Measurements from ENCODE around the gene ANKRD40CL. TPM values are rescaled to one million over a fixed set of nuclear protein-coding genes. Genes with fewer than 3 reads are reported as not detected.

ANKRD40CL gene
- total RNA-seq, 1 experiment from 2014 or later = not detected

DNA sequence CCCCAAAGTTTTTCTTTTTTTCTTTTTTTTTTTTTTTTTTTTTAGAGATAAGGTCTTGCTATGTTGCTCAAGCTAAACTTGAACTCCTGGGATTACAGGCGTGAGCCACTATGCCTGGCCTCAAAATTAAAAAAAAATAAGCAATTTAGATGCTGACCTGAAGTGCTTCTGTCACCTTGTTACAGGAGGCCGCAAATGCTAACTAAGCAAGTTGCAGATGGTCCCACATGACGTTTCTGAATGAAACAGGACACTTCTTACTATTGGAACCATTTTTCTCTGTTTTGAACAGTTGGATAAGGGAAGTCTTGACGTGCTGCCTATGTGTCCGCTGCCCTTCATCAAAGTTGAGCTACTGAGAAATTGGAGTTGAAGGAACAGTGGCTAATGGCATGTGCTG, 8.8 kb downstream of the ANKRD40CL start:
- Mint-ChIP-seq H3K27ac (ENCODE audit: low read depth, unreplicated experiment) (no peak overlapping the region), H3K27me3 (ENCODE audit: insufficient read depth, unreplicated experiment) (no peaks in the 10 kb centered on the region), H3K4me3 (ENCODE audit: unreplicated experiment) (no peak overlapping the region), H3K4me1 (ENCODE audit: insufficient read depth, unreplicated experiment) (peaks cover 11% of the 10 kb centered on the region), H3K9me3 (ENCODE audit: unreplicated experiment) (no peaks in the 10 kb centered on the region), H3K36me3 (ENCODE audit: insufficient read depth, unreplicated experiment) (peaks cover 45% of the 10 kb centered on the region)
- ChIA-PET CTCF (interaction anchor here (0.8 kb wide), 2 partner anchors 24 to 279 kb away, joined by 3 read pairs; no protein-coding TSS in a partner anchor), POLR2A (interaction anchor here (0.5 to 1.6 kb wide), 6 partner anchors 9 to 522 kb away, joined by 3 to 7 read pairs (median 3); no protein-coding TSS in a partner anchor)
- no peak for DNase-seq (ENCODE audit: unreplicated experiment)
- TF ChIP-seq, protein P1, sequence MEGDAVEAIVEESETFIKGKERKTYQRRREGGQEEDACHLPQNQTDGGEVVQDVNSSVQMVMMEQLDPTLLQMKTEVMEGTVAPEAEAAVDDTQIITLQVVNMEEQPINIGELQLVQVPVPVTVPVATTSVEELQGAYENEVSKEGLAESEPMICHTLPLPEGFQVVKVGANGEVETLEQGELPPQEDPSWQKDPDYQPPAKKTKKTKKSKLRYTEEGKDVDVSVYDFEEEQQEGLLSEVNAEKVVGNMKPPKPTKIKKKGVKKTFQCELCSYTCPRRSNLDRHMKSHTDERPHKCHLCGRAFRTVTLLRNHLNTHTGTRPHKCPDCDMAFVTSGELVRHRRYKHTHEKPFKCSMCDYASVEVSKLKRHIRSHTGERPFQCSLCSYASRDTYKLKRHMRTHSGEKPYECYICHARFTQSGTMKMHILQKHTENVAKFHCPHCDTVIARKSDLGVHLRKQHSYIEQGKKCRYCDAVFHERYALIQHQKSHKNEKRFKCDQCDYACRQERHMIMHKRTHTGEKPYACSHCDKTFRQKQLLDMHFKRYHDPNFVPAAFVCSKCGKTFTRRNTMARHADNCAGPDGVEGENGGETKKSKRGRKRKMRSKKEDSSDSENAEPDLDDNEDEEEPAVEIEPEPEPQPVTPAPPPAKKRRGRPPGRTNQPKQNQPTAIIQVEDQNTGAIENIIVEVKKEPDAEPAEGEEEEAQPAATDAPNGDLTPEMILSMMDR (IDR thresholded peaks at IDR 0.05; ENCODE audit: unreplicated experiment) = no peak
- intact Hi-C loops (cut with micrococcal nuclease) = no loop called here
- no TSS peak for BruUV-seq (replicated peaks)

DNA sequence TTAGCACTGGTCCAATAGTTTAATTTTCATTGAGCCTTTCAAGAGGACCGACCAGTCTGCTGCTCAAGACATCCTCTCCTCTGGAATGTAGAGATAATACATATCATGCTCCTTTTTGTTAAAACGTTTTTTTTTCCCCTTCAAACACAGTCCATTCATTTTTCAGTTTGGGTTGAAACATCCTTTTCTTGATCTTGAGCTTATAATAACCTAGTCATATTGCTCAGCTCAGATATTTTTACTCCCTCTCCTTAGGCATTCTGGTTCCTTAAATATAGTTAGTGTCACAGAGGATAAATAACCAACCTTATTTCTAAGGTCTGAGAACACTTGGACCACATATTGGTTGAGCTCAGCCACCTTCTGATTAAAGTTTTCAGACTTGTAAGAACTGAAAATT, 12.8 kb downstream of the ANKRD40CL start:
- Mint-ChIP-seq H3K27me3 (ENCODE audit: insufficient read depth, unreplicated experiment) (no peaks in the 10 kb centered on the region), H3K36me3 (ENCODE audit: insufficient read depth, unreplicated experiment) (peaks cover 85% of the 10 kb centered on the region), H3K27ac (ENCODE audit: low read depth, unreplicated experiment) (no peak overlapping the region), H3K4me3 (ENCODE audit: unreplicated experiment) (no peak overlapping the region), H3K4me1 (ENCODE audit: insufficient read depth, unreplicated experiment) (peaks cover 5% of the 10 kb centered on the region), H3K9me3 (ENCODE audit: unreplicated experiment) (no peaks in the 10 kb centered on the region)
- TF ChIP-seq, protein P1 (IDR thresholded peaks at IDR 0.05; ENCODE audit: unreplicated experiment) = no peak
- no TSS peak for BruUV-seq (replicated peaks)
- intact Hi-C loops (cut with micrococcal nuclease) = no loop called here
- ChIA-PET POLR2A (interaction anchor here (0.7 to 1.2 kb wide), 4 partner anchors 9 to 212 kb away, joined by 3 to 6 read pairs (median 3); no protein-coding TSS in a partner anchor), CTCF (interaction anchor here (0.7 kb wide), 1 partner anchor 198 kb away, joined by 4 read pairs; no protein-coding TSS in a partner anchor)
- no peak for DNase-seq (ENCODE audit: unreplicated experiment)

DNA sequence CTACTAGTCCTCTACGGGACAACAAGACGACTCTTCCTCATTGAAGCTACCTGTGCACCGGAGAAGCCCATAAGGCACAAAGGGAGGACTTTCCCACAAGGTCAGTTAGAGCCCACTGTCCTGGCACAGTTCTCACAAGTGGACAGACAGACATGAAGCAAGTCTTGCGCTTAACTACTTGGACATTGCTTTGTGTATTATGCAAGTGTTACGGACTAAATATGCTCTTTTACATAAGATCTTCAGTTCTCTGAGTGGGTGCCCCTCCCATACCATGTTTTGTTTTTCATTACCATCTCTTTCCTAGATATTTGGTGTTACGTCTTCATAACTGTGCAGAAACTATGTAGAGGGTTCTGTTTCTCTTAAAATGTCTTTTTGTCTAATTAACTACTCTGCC, 18.1 kb downstream of the ANKRD40CL start:
- Mint-ChIP-seq H3K27me3 (ENCODE audit: insufficient read depth, unreplicated experiment) (no peaks in the 10 kb centered on the region), H3K36me3 (ENCODE audit: insufficient read depth, unreplicated experiment) (peaks cover 100% of the 10 kb centered on the region), H3K4me3 (ENCODE audit: unreplicated experiment) (no peak overlapping the region), H3K9me3 (ENCODE audit: unreplicated experiment) (no peaks in the 10 kb centered on the region), H3K27ac (ENCODE audit: low read depth, unreplicated experiment) (no peak overlapping the region), H3K4me1 (ENCODE audit: insufficient read depth, unreplicated experiment) (no peaks in the 10 kb centered on the region)
- intact Hi-C loops (cut with micrococcal nuclease) = no loop called here
- DNase-seq (ENCODE audit: unreplicated experiment) = no peak
- POLR2A ChIA-PET = interaction anchor here (1.4 kb wide), 1 partner anchor 9 kb away, joined by 3 read pairs; no protein-coding TSS in a partner anchor
- no TSS peak for BruUV-seq (replicated peaks)
- TF ChIP-seq, protein P1 (IDR thresholded peaks at IDR 0.05; ENCODE audit: unreplicated experiment) = no peak
- CTCF ChIA-PET = interaction anchor here (1.1 to 1.2 kb wide), 2 partner anchors 8 to 38 kb away, joined by 4 read pairs; no protein-coding TSS in a partner anchor

DNA sequence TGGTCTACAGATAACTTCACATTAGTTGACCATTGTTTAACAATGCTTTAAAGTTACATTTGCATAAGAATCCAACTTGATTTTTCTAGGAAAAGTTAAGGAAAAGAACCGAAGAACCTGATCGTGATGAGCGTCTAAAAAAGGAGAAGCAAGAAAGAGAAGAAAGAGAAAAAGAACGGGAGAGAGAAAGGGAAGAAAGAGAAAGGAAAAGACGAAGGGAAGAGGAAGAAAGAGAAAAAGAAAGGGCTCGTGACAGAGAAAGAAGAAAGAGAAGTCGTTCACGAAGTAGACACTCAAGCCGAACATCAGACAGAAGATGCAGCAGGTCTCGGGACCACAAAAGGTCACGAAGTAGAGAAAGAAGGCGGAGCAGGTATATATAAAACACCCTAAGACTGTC, 21.7 kb downstream of the ANKRD40CL start:
- no peaks in the 10 kb centered on the region for H3K9me3 Mint-ChIP-seq (ENCODE audit: unreplicated experiment)
- ChIA-PET CTCF (interaction anchor here (0.7 kb wide), 1 partner anchor 145 kb away, joined by 3 read pairs; no protein-coding TSS in a partner anchor), POLR2A (interaction anchor here (1.7 to 2.0 kb wide), 3 partner anchors 10 to 14 kb away, joined by 4 to 7 read pairs (median 4); no protein-coding TSS in a partner anchor)
- no peaks in the 10 kb centered on the region for H3K27me3 Mint-ChIP-seq (ENCODE audit: insufficient read depth, unreplicated experiment)
- peaks cover 100% of the 10 kb centered on the region for H3K36me3 Mint-ChIP-seq (ENCODE audit: insufficient read depth, unreplicated experiment)
- H3K4me1 Mint-ChIP-seq (ENCODE audit: insufficient read depth, unreplicated experiment) = no peaks in the 10 kb centered on the region
- TF ChIP-seq, protein P1 (IDR thresholded peaks at IDR 0.05; ENCODE audit: unreplicated experiment) = no peak
- intact Hi-C loops (cut with micrococcal nuclease) = no loop called here
- no peak overlapping the region for H3K4me3 Mint-ChIP-seq (ENCODE audit: unreplicated experiment)
- no TSS peak for BruUV-seq (replicated peaks)
- no peak for DNase-seq (ENCODE audit: unreplicated experiment)
- no peak overlapping the region for H3K27ac Mint-ChIP-seq (ENCODE audit: low read depth, unreplicated experiment)
